Stromal cell of bone marrow (primary cell): ENCODE data around the gene RFNG.

Source experiments
- DNase-seq: peaks from one replicate; pipeline ENCODE4 v3.0.0-alpha.2; 2012; ENCODE audit warnings: low read depth

RFNG gene

DNA sequence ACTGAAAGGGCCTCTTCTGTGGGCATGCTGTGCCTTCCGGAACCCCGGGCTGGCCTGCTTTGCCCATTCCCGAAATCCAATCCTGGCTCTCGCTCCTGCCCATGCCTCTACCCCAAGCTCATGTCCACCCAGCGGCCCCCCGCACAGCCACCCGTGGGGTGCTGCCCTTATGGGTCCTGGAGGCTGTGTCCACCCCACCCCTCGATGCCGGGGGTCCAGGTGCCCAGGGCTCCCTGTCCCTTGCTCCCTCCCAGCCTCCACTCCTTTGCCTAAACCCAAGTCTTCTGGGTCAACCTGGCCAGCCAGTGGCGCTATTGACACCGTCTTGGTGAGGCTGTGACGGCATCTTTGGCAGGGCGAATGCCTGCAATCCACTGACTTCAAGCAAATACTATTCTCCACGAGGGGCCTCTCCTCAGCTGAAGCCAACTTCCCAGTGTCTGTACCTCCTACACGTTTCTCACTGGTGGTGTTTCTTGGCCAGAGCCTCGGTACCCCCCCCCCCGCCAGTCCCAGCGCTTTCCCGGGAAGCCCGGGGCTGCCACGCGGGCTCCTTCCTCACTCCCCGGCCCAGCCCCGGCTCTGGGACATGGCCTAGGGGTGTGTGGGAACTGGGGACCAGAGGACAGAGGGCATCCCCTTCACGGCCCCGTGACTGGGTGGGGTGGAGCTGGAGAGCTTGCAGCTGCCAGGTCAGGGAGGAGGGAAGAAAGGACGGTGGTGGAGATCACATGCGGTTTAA, 26.2 kb upstream of the RFNG start:
- DNase-seq = no peak

DNA sequence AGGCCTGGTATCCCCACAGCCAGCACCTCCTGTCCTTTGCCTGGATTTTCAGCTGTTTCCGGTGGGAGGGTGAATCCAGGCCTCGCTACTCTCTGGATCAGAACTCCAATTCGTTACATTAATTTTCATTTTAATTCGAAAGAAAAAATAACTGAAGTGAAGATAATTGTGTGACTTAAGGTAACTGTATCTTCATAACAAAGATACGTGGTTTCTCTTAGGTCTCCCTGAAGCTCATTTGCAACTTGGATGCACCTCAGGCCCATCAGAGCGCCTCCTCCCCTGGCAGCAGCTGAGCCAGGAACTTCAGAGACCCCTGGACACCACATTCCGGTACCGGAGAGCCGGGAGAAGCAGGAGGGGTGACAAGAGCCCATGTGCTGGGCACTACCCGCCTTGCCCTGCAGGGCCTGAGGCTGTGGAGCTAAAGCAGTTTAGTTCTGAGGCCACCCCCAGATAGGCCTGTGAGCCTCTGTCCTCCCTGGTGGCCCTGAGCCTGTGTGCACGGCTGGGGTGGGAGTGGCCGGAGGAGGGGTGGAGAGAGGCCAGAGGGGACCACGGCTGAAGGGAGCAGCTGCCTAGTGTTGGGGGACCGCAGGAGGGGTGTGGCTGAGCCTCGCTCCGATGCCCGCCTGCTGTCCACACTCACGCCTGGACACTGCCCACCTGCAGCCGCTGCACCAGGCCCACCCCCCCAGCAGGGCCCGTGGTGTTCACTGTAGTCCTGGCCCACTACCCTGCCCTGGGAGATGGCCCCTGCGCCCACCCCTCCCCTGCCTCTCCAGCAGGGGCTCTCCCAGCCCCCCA, 25.4 kb upstream of the RFNG start:
- no peak for DNase-seq

DNA sequence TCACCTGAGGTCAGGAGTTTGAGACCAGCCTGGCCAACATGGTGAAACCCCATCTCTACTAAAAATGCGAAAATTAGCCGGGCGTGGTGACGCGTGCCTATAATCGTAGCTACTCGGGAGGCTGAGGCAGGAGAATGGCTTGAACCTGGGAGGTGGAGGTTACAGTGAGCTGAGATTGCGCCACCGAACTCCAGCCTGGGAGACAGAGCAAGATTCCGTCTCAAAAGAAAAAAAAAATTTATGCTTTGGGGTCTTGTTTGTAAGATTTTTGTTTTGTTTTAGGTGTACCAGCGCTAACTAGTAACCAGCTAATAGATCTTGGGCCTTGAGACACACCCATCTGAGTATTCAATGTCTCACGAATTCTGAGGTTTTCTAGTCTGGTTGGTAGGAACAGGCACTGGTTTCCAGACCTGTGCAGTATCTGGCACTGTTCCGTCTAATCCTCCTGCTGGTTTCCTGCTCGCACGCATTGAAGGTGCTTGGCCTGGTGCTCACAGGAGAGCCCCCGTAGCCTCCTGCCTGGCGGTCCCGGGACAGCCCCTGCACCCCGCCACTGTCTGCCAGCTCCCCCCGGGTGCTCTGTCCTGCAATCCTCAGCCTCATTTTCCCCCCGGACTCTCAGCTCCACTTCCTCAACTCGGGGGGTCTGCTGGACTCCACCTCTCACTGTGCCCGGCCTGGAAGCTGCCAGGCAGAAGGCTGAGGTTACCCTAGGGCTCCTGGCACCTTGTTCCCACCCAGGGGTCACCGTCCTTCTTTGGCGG, 24.6 kb upstream of the RFNG start:
- no peak for DNase-seq

DNA sequence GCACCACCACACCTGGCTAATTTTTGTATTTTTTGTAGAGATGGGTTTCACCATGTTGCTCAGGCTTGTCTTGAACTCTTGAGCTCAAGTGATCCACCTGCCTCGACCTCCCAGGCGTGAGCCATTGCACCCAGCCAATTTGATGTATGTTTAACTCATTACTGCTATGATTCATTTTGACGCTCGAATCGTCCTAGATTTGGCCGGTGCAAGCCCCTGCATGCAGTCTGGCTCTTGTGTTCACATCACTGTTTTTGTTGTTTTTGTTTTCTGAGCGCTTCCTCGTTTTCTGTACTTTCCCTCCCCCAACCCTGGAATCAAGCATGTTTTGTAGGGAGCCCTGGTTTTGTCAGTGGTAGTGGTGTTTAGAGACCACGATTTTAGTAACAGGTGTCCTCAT, 21.8 kb upstream of the RFNG start:
- DNase-seq = no peak

DNA sequence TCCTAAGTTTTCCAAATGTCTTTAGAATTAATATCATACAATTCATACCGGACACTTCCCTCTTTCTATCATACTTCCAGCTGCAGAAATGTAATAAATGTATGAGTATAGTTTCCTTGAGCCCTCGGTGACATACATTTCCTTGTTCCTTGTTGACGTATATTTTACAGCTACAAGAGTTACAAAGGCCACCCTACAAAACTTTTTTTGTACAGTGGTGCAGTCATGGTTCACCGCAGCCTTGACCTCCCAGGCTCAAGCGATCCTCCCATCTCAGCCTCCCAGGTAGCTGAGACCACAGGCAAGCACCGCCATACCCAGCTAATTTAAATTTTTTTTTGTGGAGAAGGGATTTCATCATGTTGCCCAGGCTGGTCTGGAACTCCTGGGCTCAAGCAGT, 21.2 kb upstream of the RFNG start:
- no peak for DNase-seq

DNA sequence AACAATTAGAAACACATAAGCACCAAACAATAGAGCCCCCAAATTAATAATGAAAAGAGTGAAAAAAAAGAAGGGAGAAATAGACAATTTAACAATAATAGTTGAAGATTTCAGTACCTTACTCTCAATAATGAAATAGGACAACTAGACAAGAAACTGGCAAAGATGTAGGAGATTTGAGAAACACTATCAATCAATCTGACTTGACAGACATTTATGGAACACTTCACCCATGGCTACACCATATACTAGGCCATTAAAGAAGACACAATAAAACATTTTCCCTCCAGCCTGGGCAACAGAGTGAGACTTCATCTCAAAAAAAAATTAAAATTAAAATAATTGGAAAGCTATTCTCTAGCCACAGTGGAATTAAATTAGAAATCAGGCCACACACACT, 19.0 kb upstream of the RFNG start:
- no peak for DNase-seq

DNA sequence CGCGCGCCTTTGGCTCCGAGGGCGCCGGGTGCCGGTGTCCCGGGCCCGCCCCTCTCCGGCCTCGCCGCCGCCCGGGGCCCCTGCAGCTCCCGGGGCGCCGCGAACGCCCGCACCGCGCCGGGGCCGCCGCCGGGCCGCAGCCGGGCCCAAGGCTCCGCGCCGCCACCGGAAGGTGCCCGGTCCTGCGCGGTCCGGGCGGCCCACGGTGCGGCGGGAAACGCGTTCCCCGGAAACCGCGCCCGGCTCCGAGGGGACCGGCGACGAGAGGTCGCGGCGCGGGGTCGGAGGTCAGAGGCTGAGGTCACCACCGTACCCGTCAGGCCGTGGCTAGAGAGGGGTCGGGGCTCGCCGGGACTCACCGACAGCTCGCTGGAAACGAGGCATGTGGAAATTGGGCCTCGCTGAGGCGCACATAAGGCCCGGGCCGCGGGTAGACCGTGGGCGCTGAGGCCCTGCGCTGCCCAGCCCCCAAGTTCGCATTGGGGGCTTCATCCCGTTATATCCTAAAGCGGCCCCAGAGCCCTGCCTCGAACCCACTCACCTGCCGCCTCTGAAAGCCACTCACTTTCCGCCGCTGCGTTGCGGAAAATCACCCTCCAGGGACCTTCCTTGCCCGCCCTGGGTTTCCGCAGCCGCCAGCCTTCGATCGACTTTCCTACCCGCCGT, 14.2 kb upstream of the RFNG start, which contains the start of gene DUS1L:
TSS of gene DUS1L (minus strand) at position 167 of the 666 bp plus-strand sequence. CDS start 745 bp downstream, outside the sequence.
- peak; percentile 25 for DNase-seq

DNA sequence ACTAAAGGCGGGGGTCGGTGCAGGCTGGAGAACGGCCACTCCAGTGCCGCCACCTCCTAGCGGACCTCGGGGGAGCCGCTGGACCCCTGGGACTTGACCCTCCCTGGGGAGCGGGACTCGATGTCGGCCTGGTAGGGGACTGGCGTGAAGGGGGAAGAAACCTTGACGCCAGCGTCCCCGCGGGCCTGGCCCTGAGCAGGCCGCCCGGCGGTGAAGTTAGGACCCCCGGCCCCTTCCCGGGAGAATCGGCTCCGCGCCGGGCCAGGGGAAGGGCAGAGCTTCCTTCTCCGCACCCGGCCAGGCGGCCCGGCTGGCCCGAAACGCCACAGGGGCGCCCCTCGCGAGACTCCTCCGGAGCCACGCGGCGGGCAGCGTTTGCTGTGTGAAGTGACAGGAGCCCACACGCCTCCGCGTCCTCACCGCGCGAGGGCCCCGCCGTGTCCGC, 13.6 kb upstream of the RFNG start:
- DNase-seq = no peak

DNA sequence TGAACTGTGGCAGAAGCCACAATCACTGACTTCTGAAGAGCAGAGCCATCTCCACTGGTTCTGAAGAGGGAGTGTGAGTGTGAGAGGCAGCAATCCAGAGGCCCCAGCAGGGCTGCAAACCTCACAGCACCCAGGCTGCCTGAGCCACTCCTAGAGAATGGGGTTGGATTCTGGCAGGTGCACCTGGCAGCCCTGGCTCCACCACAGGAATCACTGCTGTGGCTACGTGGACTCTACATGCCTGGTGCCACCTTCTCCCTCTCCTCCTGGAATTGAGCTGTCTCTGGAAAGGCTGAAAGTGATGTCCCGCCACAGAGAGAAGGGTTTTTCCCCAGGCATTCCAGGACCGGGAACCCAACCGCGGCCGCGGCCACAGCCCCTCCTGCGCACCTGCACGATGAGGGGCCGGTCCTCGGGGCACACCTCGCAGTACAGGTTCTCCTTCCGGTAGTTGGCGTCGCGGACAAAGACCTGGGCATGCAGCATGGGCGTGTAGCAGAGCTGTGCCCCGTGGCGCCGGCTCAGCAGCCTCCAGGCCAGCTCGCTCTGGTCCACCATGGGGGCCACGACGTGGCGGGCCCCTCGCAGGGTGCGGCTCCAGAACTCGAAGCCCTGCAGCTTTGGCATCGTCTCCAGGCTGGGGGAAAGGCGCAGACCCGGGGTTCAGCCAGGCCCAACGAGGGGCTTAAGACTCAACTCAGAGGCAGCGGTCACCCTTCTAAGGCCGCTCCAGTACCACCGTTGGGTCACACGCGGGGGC, 13.0 kb upstream of the RFNG start:
- DNase-seq = no peak

DNA sequence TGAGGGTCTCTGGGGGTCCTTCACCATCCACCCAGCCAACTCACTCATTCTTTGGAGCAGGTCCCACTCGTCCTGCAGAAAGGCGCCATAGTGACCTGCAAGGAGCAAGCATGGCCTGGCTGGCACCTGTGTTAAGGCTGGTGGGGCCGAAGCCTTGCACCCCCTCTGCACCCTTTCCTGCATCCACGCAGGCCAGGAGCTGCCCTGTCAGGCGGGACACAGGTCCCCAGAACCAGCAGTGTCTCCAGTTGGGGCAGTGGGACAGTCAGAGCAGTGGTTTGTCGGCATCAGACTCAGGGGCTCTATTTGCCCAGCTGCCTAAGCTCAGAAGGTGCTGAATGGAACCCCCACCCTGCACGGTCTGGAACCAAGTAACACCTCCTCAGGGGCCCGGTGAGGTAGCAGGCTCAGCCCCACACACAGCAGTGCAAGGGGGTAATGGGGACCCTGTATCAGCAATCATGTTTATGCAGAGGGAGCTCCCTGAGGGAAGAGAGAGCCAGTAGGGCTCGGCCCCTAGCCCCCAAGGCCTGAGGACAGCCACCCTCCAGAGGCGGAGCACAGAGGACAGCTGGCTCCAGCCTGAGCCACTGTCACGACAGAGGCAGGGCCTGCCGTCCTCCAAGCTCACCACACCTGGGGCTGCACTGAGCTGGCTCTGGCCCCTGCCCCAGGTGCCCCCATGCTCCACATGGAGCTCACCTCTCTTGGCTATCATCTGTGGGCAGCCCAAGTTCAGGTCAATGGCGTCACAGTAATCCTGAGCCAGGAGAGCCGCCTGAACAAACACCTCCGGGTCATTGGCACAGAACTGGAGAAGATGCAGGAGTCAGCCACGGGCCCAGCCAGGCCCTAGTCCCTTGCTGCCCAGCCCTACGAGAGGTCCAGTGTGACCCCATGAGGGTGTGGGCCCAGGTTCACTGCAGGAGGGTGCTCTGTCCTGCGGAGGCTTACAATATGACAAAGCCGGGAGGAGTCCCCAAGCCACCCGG, 12.1 kb upstream of the RFNG start:
- no peak for DNase-seq

DNA sequence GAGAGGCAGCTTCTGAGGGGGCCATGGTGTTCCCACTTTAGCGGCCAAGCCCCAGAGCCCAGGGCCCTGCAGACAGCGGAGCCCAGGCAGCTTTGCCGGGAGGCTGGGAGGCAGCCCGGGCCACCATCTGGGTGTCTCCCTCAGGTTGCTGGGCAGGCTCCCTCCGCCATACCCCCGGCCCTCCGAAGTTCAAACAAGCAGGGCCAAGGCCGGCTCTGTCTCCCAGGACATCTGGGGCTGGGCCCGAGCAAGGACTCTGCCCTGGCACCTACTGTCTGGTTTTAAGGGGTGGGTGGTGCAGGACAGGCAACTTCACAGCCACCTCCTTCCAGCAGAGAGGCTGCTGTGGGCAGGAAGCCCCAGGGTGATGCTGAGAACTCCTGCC, 11.4 kb upstream of the RFNG start:
- no peak for DNase-seq

DNA sequence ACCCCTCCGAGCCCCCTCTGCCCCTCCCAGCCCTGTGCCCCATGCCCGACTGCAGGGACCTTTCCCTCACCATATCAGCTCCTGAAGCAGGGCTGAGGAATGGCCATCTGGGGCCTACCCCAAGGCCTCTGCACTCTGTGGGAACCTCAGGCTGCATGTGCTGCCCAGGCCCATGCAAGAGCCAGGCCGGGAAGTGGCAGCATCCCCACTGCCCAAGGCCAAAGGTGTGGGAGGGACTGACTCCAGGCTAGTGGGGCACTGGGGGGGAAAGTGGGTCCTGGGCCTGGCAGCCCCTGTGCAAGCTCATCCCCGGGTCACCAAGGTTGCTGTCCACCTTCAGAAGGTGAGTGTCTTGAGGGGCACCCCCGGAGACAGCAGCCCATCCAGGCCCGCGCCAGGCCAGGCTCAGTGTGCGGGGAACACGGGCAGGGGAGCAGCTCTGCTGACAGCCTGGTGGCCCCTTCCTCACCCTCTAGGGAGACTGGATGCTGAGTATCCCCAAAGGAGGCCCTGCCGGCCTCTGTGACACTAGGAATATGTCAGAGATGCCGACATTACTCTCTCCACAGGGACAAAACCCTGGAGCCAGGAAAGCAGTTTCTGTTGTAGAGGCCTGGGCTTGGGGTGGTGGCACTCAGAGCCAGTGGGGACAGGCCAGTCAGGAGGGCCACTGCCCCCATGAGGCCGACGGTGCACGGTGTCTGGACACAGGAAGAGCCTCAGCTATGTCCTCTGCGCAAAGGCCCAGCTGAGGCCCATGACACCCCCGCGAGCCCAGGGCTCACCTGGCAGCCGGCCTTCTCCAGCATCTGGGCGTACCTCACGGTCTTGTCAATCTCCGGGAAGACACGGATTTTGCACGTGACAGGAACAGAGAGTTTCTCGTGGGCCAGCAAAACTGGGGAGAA, 10.7 kb upstream of the RFNG start:
- no peak for DNase-seq

DNA sequence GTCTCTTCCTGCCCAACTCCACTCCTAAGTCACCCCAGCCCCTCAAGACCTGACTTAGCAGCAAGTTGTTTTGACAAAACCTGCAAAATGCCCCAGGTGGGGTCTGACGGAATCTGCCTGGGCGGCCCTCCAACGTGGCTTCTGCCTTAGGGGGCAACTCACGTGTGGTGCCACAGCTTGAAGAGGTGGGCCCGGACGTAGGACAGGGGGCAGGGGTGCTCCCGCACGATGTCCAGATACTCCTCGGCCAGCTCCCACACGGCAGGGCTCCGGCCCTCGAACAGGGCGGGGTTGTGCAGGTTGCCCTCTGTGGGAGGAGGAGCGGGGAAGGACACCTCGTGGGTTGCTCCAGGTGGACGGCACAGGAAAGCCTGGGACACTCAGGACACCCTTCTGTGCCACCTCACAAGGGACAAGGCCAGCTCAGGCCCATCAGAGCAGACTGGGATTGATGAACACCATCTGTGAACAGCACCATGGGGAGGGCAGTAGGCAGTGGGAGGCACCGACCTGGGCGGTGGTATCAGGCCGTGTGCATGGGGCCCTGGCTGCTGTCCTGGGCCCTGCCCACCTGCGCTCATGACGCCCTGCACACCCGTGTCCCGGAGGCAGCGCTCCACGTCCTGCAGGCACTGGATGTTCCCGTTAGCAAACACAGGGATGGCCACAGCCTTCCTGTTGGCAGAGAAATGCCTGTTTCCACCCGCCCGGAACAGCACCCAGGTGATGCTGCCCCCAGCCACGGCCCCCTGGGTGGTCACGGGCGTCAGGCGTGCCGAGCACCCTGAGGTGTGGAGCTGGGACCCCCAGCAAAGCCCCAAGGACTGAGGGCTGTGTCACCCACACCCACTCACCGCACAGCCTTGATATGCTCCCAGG, 9.7 kb upstream of the RFNG start:
- DNase-seq = no peak

DNA sequence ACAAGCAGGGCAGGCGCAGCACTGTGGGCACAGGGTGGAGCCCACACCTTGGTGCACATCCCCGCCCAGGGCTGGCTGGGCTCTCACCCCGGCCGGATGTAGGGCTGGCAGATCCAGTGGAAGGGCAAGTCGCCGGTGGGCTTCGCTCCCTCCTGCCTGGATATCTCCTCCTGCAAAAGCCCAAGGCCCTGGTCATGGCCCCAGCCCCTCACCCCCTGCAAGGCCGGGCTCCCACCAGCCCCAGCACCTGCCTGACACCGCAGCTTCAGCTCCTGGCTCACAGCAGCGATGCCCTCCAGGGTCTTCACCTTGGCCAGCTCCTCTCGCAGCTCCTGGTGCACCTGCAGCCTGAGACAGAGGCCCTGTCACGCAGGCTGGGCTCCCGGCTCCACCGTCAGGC, 9.0 kb upstream of the RFNG start:
- DNase-seq = no peak

DNA sequence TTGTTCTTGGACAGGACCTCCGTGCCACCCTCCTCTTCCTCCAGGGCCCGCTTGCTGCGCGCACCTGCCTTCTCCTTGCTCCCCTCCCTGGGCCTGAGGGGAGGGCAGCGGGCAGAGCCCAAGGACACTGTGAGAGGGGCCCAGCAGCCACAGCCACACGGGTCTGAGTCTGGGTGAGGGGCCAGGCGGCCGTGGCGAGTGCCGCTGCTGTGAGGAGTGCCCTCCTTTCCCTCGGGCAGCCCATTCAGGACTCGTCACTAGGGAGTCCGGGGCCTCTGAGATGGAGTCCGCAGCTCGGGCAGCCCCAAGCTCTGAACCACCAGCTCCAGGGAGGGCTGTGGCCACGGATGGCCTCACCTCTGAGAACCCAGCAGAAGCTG, 8.4 kb upstream of the RFNG start:
- DNase-seq = no peak

DNA sequence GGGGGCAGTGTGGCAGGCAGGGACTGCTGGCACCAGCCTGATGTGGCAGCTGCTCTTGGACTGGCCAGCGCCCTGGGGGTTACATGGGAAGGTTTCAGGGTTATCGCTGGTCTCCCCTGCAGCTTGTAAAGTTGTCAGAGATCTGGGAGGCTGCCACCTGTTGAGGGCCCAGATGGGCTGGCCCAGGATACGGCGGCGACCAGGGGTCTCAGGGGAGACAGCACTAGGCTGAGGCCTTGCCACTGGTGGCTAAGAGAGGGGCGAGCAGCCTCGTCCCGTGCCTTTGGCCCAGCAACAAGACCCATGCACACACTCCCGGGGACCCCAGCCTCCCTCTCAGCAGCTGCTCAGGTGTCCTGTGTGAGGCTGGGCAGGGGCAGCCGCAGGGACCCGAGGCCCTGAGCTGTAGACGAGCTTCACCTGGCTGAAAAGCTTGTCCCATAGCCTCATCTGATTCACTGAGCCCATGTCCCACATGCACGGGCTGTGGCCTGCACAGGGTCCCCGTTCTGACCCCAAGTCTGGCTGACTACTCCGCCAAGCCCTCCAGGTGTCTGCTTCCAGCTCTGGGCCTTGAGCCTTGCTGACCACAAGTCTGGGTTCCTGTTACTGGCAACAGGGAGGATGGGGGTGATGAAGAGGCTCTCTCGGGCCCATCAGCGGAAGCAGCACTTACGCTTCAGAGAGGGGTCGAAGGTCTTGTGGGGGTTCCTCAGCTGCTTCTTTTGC, 7.8 kb upstream of the RFNG start:
- no peak for DNase-seq

DNA sequence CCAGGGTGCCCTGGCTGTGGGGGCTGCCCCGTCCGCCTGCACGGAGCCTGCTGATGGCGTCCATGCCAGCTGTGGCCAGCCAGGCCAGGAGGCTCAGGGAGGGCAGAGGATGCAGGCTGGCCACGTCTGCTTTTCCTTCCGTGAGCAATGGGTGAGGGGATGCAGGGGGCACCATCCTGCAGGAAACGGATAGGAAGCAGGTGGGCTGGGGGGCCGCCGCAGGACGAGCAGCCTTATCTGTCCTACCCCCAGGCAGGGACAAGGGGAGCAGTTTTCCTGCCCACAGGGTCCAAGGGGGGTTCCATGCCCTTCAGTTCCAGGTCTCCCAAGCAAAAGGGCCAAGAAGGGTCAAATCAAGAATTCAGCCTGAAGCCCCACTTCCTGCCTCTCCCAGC, 7.2 kb upstream of the RFNG start:
- DNase-seq = no peak
